HG02610 (cell line): ENCODE data around the gene RTTN.
"Not testable (repeated sequence)": the region's sequence is repeated elsewhere in the genome, so short reads cannot be mapped to it uniquely, and the experiment has no call there.

Experiments used
- ATAC-seq: cut with Tn5 transposase; IDR thresholded peaks from one replicate; pipeline ENCODE4 v1.9.1; 2021; ENCODE audit warnings: mild to moderate bottlenecking, moderate library complexity; ENCODE audit not compliant: unreplicated experiment

RTTN gene

GRCh38 chr18:69992776-69993175 is 212.7 kb downstream of the RTTN start:
- no peak for ATAC-seq

DNA sequence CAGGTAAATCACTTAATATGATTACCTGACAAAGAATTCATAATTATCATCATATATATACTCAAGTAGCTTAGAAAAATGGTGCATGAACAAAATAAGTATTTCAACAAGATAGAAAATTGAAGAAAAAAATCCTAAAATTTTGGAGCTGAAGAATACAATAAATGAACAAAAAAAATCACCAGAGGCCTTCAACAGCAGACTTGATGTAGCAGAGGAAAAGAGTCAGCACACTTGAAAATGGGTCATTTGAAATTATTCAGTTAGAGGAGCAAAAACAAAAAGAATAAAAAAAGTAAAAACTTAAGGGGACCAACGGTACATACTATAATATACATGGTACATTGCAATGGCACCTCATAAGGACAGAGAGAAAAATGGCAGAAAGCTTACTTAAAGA is 217.6 kb downstream of the RTTN start:
- no peak for ATAC-seq

- ATAC-seq, result no peak
These were observed 220.2 kb downstream of the RTTN start for GRCh38 chr18:69985239-69985638.

- no peak for ATAC-seq
These were observed 223.1 kb downstream of the RTTN start for GRCh38 chr18:69982417-69982816.

GRCh38 chr18:69981948-69982347 is 223.5 kb downstream of the RTTN start:
- peak; percentile 50 for ATAC-seq

DNA sequence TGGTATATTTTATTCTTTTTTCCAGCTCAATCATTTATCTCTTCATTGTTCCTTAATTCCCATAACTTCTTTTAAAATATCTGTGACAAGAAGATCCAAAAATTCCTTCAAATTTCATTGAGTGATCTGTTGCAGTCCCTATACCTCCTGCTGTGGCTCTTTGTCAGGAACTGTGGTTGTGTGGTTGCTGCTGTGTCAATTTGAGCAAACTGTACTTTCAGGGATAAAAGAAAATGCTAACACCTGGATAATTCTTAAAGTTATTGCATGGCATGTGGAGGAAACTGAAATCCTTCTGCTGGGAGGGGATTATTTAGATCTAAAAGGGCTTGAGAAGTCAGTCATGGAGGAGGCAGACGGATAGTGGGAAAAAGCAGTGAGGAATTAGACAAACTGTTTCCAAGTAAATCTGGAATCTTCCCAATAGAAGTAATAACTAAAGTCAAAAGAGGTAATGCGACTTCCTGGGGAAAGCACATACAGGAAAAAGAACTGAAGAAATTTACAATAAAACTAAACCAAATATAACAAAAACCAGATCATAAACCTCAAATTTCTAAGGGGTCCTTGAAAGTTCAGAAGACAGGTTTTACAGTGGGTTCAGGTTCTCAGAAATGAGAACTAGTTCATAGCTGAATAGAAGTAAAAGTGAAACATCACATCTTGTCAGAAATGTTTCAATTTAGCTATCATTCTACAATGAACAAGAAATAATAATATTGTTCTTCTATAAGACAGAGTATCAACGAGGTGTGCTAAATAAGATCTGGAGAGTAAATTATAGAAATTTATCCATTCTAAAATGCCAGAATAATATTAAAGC is 224.3 kb downstream of the RTTN start:
- ATAC-seq, result no peak

DNA sequence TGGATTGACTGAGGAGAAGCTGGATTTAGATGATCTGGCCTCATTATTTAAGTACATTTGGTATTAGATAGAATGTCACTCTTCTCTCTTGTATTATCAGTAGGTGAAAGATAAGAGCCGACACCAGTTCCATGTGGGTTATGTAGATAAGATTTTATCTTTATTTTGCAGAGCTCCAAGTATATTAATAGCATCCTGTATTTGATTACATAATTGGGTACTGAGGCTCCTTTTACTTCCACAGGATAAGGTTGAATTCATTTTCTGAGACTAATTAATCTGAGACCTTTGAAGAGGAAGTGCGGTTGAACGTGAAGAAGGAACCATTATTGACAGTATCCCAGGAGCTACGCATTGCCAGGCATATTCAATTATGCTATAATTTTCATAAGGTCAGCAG is 225.0 kb downstream of the RTTN start:
- no peak for ATAC-seq

GRCh38 chr18:69978732-69979715 is 226.5 kb downstream of the RTTN start:
- ATAC-seq, result peak; percentile 86

DNA sequence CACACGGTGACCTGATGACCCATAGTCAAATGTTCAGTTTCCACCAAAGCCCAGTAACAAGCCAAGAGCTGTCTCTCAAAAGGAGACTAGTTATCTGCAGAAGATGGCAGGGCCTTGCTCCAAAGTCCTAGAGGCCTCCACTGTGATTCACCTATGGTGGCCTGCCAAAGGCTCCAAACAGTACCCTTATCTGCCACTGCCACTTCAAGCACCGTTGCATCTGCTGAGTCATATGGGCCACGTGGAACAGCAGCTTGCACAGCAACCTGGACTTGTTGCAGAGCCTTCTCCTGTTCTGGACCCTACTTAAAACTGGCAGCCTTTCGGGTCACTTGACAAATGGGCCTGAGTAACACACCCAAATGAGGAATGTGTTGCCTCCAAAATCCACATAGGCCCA is 230.2 kb downstream of the RTTN start:
- not testable (repeated sequence) for ATAC-seq

- ATAC-seq, result no peak
These were observed 231.1 kb downstream of the RTTN start for GRCh38 chr18:69974365-69974764.

DNA sequence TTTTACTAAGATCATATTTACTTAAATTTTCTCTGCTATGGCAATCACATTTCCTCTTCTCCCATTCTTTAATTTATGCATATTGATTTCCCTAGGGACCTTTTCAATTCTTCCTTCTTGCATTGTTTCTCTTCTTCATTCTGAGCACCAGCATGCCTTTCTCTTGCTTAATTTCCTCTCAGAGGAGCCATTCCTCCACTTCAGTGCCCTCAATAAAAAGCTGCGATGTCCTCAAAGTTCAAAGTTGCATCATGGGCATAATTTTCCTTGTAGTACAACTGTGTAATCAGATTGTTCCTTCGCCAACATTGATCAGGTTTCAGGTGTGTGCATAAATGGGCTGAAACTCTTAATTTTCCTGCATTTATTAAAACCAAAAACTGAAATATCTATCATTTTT is 236.0 kb downstream of the RTTN start:
- ATAC-seq, result no peak

- peak; percentile 95 for ATAC-seq
These were observed 237.4 kb downstream of the RTTN start for GRCh38 chr18:69968039-69968438.

- no peak for ATAC-seq
These were observed 242.3 kb downstream of the RTTN start for GRCh38 chr18:69963196-69963595.

DNA sequence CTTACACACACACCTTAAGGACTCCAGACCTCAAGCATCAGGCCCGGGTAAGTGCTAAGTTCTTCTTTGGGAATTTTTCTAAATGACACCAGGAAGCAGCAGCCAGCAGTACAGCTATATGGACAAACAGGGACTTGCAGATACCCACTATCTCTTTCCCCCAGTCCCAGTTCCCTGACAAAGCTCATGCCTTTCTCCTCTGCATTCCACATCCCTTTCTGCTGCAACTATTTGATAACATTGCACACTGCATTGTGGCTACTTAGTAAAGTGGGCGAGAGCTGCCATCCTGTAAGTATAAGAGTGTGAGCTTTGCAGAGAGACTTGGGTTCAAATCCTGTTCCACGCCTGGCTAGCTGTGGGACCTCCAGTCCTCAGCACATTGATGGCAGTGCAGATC is 243.8 kb downstream of the RTTN start:
- no peak for ATAC-seq

GRCh38 chr18:69958422-69958821 is 247.1 kb downstream of the RTTN start:
- ATAC-seq, result peak; percentile 83

DNA sequence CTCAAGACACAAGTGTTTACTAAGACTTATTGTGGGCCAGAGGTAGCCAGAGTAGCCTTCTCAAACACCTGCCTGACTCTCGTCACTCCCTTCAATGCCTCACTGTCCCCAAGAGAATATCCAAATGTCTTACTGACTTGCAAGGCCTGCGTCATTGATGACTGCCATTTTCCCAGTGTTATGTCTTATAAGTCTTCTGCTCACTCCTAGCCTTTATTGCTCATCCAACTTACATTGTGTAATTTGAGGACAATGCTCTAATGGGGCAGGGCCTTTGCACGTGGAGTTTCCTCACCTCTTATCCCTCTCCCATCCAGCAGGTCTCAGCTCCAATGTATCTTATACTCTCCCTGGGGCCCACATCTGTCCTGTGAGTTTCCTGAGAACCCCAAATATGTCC is 247.7 kb downstream of the RTTN start:
- ATAC-seq, result no peak

GRCh38 chr18:69956665-69957620 is 248.5 kb downstream of the RTTN start:
- peak; percentile 19 for ATAC-seq

- ATAC-seq, result no peak
These were observed 249.4 kb downstream of the RTTN start for GRCh38 chr18:69956057-69956456.

DNA sequence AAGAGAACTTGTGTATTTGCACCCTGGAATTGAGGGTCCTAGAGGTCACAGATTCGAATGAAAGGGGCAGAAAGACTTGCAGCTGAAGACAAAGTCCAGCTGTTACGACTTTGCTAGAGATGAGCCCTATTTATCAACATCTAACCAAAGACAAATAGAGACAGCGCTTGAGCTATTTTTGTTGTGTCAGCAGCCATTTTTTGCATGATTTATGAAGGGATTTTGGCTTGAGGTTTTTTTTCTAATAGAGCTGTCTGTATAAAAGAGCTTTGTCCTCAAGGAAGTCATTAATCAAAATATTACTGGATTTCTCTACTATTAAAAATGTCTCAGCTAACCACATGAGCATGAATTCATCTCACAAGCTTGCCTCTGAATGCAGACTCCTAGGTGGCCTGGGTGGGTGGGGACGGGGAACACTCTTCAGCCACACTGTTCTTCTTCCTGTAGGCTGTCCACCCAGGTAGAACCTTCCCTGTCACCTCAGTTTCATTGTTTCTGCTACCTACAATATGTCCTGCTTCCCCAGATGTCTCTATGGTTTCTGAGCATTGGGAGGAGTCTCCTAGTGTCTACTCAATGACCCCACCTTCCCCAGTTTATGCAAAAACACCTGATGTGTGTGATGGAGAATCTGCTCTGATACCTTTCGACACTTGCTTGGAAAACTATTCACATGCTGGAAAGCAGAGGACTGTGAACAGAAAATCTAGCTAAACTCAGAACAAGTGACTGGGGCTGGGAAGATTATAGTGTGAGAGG is 250.6 kb downstream of the RTTN start:
- ATAC-seq, result peak; percentile 22

DNA sequence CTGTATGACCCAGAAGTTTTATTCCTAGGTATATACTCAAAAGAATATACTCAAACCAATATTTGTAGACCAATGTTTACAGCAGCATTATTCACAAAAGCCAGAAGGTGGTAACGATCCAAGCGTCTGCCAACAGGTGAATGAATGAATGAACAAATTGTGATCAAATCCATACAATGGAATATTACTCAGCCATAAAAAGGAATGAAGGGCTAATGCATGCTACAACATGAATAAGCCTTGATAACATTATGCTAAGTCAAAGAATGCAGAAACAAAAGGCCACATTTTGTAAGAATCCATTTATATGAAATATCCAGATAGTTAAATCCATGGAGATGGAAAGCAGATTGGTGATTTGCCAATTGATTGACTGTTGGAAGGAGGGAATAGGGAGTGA is 252.3 kb downstream of the RTTN start:
- ATAC-seq, result no peak
